Measurements from ENCODE around the gene LAMP5.

LAMP5 gene

DNA sequence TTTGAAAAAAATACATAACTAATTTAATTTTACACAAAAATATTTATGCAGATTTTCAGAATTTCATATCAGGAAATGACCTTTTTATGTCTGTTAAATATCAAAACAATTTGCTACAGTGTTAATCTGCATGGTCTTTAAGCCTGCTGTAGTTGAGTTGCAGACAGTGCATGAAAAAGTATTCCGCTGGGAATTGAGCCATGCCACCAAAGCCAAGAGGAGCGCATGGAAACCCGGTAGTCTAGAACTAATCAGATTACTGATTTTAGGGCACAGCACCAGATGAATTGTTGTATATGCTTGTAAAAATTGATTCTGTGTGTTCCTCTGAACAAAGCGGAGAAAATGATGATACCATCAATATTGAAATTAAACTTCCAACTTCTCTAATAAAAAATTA, 34.3 kb upstream of the LAMP5 start:
- H3K9me3 ChIP-seq (ENCODE audit: control insufficient read depth, insufficient read depth, low read length) = no peaks in the 10 kb centered on the region
- H3K79me2 ChIP-seq (ENCODE audit: control insufficient read depth, low read length) = no peaks in the 10 kb centered on the region
- no peaks in the 10 kb centered on the region for H3K27me3 ChIP-seq (ENCODE audit: control insufficient read depth, low read length)
- no peak overlapping the region for H3K4me3 ChIP-seq (ENCODE audit: low read length)
- no peaks in the 10 kb centered on the region for H3K36me3 ChIP-seq (ENCODE audit: control insufficient read depth, low read length)
- H3K4me2 ChIP-seq (ENCODE audit: low read length) = no peak overlapping the region
- H4K20me1 ChIP-seq (ENCODE audit: control insufficient read depth, insufficient read depth, low read depth, low read length) = no peaks in the 10 kb centered on the region
- TF ChIP-seq, protein P1, sequence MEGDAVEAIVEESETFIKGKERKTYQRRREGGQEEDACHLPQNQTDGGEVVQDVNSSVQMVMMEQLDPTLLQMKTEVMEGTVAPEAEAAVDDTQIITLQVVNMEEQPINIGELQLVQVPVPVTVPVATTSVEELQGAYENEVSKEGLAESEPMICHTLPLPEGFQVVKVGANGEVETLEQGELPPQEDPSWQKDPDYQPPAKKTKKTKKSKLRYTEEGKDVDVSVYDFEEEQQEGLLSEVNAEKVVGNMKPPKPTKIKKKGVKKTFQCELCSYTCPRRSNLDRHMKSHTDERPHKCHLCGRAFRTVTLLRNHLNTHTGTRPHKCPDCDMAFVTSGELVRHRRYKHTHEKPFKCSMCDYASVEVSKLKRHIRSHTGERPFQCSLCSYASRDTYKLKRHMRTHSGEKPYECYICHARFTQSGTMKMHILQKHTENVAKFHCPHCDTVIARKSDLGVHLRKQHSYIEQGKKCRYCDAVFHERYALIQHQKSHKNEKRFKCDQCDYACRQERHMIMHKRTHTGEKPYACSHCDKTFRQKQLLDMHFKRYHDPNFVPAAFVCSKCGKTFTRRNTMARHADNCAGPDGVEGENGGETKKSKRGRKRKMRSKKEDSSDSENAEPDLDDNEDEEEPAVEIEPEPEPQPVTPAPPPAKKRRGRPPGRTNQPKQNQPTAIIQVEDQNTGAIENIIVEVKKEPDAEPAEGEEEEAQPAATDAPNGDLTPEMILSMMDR (IDR thresholded peaks at IDR 0.05; ENCODE audit: low read depth, low read length, poor library complexity, severe bottlenecking) = no peak
- no peak for TF ChIP-seq EZH2phosphoT487 (IDR thresholded peaks at IDR 0.05; ENCODE audit: borderline replicate concordance, low read length)
- H3K4me1 ChIP-seq (ENCODE audit: control insufficient read depth, low read length) = peaks cover 3% of the 10 kb centered on the region
- H3F3A ChIP-seq (ENCODE audit: control insufficient read depth, insufficient read depth) = no peaks in the 10 kb centered on the region
- H3K27ac ChIP-seq (ENCODE audit: low read depth, low read length) = no peak overlapping the region
- H3K9me2 ChIP-seq (replicated peaks; ENCODE audit: control insufficient read depth, low read length) = no peaks in the 10 kb centered on the region

DNA sequence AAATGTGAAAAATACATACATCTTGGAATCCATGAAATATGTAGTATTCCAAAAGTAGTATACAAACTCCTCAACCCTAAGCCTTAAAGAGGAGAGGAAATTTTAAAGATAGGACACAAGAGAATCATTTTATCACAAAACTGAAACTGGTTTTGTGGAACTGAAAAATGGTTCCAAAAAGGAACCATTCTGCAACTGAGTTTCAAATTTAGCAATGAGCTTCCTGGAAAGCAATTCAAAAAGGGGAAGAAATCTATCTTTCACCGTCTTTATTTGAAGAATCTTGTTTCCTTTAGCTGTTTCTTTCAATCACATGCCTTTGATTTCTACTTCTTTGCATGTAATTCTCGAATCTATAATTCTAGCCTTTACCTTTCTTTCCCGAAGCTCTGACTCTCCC, 32.2 kb upstream of the LAMP5 start:
- H3K9me3 ChIP-seq (ENCODE audit: control insufficient read depth, insufficient read depth, low read length) = no peaks in the 10 kb centered on the region
- H3K36me3 ChIP-seq (ENCODE audit: control insufficient read depth, low read length) = no peaks in the 10 kb centered on the region
- no peak overlapping the region for H3K4me2 ChIP-seq (ENCODE audit: low read length)
- H3F3A ChIP-seq (ENCODE audit: control insufficient read depth, insufficient read depth) = no peaks in the 10 kb centered on the region
- H3K4me1 ChIP-seq (ENCODE audit: control insufficient read depth, low read length) = peaks cover 3% of the 10 kb centered on the region
- TF ChIP-seq, protein P1 (IDR thresholded peaks at IDR 0.05; ENCODE audit: low read depth, low read length, poor library complexity, severe bottlenecking) = no peak
- no peak for TF ChIP-seq EZH2phosphoT487 (IDR thresholded peaks at IDR 0.05; ENCODE audit: borderline replicate concordance, low read length)
- no peaks in the 10 kb centered on the region for H3K27me3 ChIP-seq (ENCODE audit: control insufficient read depth, low read length)
- H3K79me2 ChIP-seq (ENCODE audit: control insufficient read depth, low read length) = no peaks in the 10 kb centered on the region
- H3K4me3 ChIP-seq (ENCODE audit: low read length) = no peak overlapping the region
- no peak overlapping the region for H3K27ac ChIP-seq (ENCODE audit: low read depth, low read length)
- H3K9me2 ChIP-seq (replicated peaks; ENCODE audit: control insufficient read depth, low read length) = no peaks in the 10 kb centered on the region
- H4K20me1 ChIP-seq (ENCODE audit: control insufficient read depth, insufficient read depth, low read depth, low read length) = no peaks in the 10 kb centered on the region

DNA sequence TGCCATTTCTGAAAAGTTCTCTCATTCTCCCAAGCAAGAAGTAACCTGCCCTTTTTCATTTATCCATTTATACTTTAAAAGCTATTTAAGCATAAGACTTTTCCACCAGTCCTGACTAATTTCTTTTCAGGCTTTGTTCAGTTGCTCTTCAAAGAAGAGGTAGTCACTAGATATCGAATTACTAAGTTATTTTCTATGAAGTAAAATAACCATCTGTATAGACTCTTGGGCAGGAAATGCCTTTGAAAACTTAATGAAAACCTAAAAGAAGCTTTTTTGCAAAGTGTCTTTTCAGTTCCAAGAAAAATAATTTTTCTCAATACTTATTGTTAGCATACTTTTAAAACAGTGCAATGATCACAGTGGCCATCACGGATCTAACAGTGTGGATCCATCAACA, 31.3 kb upstream of the LAMP5 start:
- Histone ChIP-seq H3K4me2 (ENCODE audit: low read length) (no peak overlapping the region), H3K9me2 (replicated peaks; ENCODE audit: control insufficient read depth, low read length) (no peaks in the 10 kb centered on the region), H3K9me3 (ENCODE audit: control insufficient read depth, insufficient read depth, low read length) (no peaks in the 10 kb centered on the region), H3K79me2 (ENCODE audit: control insufficient read depth, low read length) (no peaks in the 10 kb centered on the region), H4K20me1 (ENCODE audit: control insufficient read depth, insufficient read depth, low read depth, low read length) (no peaks in the 10 kb centered on the region), H3F3A (ENCODE audit: control insufficient read depth, insufficient read depth) (no peaks in the 10 kb centered on the region), H3K4me1 (ENCODE audit: control insufficient read depth, low read length) (peaks cover 3% of the 10 kb centered on the region), H3K4me3 (ENCODE audit: low read length) (no peak overlapping the region), H3K36me3 (ENCODE audit: control insufficient read depth, low read length) (no peaks in the 10 kb centered on the region), H3K27ac (ENCODE audit: low read depth, low read length) (no peak overlapping the region), H3K27me3 (ENCODE audit: control insufficient read depth, low read length) (no peaks in the 10 kb centered on the region)
- no peak for TF ChIP-seq EZH2phosphoT487 (IDR thresholded peaks at IDR 0.05; ENCODE audit: borderline replicate concordance, low read length)
- TF ChIP-seq, protein P1 (IDR thresholded peaks at IDR 0.05; ENCODE audit: low read depth, low read length, poor library complexity, severe bottlenecking) = no peak

Data from DOHH2 (cell line).